CD14-positive monocyte (primary cell): ENCODE data around the gene FGD3. TPM values are rescaled to one million over a fixed set of nuclear protein-coding genes. Genes with fewer than 3 reads are reported as not detected.
"Not testable (repeated sequence)": the region's sequence is repeated elsewhere in the genome, so short reads cannot be mapped to it uniquely, and the experiment has no call there.

Source experiments
- DNase-seq, 3 donors: peaks; one replicate each; pipeline ENCODE4 v3.0.0-alpha.2; 2011 to 2022
- H2AFZ ChIP-seq: 2 replicates; pipeline ENCODE4 v1.6.0; 2012; ENCODE audit warnings: mild to moderate bottlenecking, low read depth, low read length, inconsistent platforms; ENCODE audit not compliant: insufficient read depth, poor library complexity, severe bottlenecking
- H3K27ac ChIP-seq, 2 donors: 1 replicate in 1 of 2; 2 replicates in 1 of 2; pipeline ENCODE4 v1.5.1; 2012 to 2013; ENCODE audit warnings: low read length in 2 of 2, control low read depth in 1 of 2, inconsistent platforms in 1 of 2, low read depth in 1 of 2, mild to moderate bottlenecking in 1 of 2
- H3K27me3 ChIP-seq, 2 donors: one replicate each; pipeline versions ENCODE4 v1.6.0 to v1.6.1; 2011 to 2013; ENCODE audit warnings: low read length in 2 of 2; ENCODE audit not compliant: control insufficient read depth in 2 of 2, insufficient read depth in 2 of 2
- H3K36me3 ChIP-seq, 2 donors: replicated peaks in 1 of 2; 1 replicate in 1 of 2; 2 replicates in 1 of 2; pipeline versions ENCODE4 v1.5.1 to v1.6.1; 2012 to 2013; ENCODE audit warnings: low read length in 2 of 2, control low read depth in 1 of 2, inconsistent platforms in 1 of 2, mild to moderate bottlenecking in 1 of 2; ENCODE audit not compliant: insufficient read depth in 2 of 2, control insufficient read depth in 1 of 2
- H3K4me1 ChIP-seq, 2 donors: 1 replicate in 1 of 2; 2 replicates in 1 of 2; pipeline versions ENCODE4 v1.5.1 to v1.6.1; 2012 to 2013; ENCODE audit warnings: low read length in 2 of 2, control low read depth in 1 of 2, inconsistent platforms in 1 of 2, mild to moderate bottlenecking in 1 of 2, moderate library complexity in 1 of 2; ENCODE audit not compliant: insufficient read depth in 2 of 2, control insufficient read depth in 1 of 2
- H3K4me2 ChIP-seq: replicated peaks from 2 replicates; pipeline ENCODE3; 2012; ENCODE audit warnings: low read length, moderate library complexity, mild to moderate bottlenecking; ENCODE audit not compliant: poor library complexity, severe bottlenecking; ENCODE audit errors: extremely low read depth
- H3K4me3 ChIP-seq, 3 experiments: fragments of 200-600 bp in 1 of 3; sonication (generic) in 1 of 3; replicated peaks in 1 of 3; 1 replicate in 2 of 3; 2 replicates in 1 of 3; pipeline ENCODE4 v1.5.1; 2011 to 2013; ENCODE audit warnings: low read length in 3 of 3, mild to moderate bottlenecking in 3 of 3, control low read depth in 2 of 3, low read depth in 2 of 3, inconsistent platforms in 1 of 3, moderate library complexity in 1 of 3
- H3K79me2 ChIP-seq: 2 replicates; pipeline ENCODE4 v1.6.0; 2012; ENCODE audit warnings: mild to moderate bottlenecking, control low read depth, inconsistent platforms, low read length, moderate library complexity; ENCODE audit not compliant: insufficient read depth
- H3K9ac ChIP-seq: 2 replicates; pipeline ENCODE4 v1.6.0; 2017; ENCODE audit warnings: low read length, mild to moderate bottlenecking; ENCODE audit not compliant: insufficient read depth, poor library complexity, severe bottlenecking
- H3K9me3 ChIP-seq, 2 donors: replicated peaks in 1 of 2; 1 replicate in 1 of 2; 2 replicates in 1 of 2; pipeline versions ENCODE4 v1.5.1 to v1.6.1; 2012 to 2013; ENCODE audit warnings: low read length in 2 of 2, control low read depth in 1 of 2; ENCODE audit not compliant: control insufficient read depth in 1 of 2, insufficient read depth in 1 of 2
- H4K20me1 ChIP-seq: 2 replicates; pipeline ENCODE4 v1.6.0; 2012; ENCODE audit warnings: mild to moderate bottlenecking, low read length, control low read depth, moderate library complexity; ENCODE audit not compliant: insufficient read depth
- H3K27ac Mint-ChIP-seq, 7 donors: one replicate each; pipeline ENCODE4 v1.8.0; 2020; ENCODE audit warnings: mild to moderate bottlenecking in 7 of 7, mixed read lengths in 7 of 7, moderate library complexity in 6 of 7, inconsistent platforms in 2 of 7
- H3K27me3 Mint-ChIP-seq, 3 donors: one replicate each; pipeline ENCODE4 v1.8.0; 2021 to 2022; ENCODE audit warnings: low read depth in 3 of 3, mild to moderate bottlenecking in 3 of 3, mixed read lengths in 3 of 3, moderate library complexity in 3 of 3, inconsistent platforms in 1 of 3
- H3K36me3 Mint-ChIP-seq, 2 donors: one replicate each; pipeline ENCODE4 v1.8.0; 2020; ENCODE audit warnings: mixed read lengths in 2 of 2, inconsistent platforms in 1 of 2, mild to moderate bottlenecking in 1 of 2
- H3K4me1 Mint-ChIP-seq: one replicate; pipeline ENCODE4 v1.8.0; 2020; ENCODE audit warnings: mild to moderate bottlenecking, mixed read lengths
- H3K4me3 Mint-ChIP-seq, 2 donors: one replicate each; pipeline ENCODE4 v1.8.0; 2020; ENCODE audit warnings: mild to moderate bottlenecking in 2 of 2, mixed read lengths in 2 of 2, moderate library complexity in 1 of 2
- H3K9me3 Mint-ChIP-seq, 7 donors: one replicate each; pipeline ENCODE4 v1.8.0; 2020 to 2022; ENCODE audit warnings: mixed read lengths in 7 of 7, mild to moderate bottlenecking in 6 of 7, moderate library complexity in 6 of 7, inconsistent platforms in 2 of 7
- WGBS: methylation state at CpG from one replicate; pipeline ENCODE4 v1.1.5; 2013; ENCODE audit warnings: missing lambda C conversion rate; ENCODE audit not compliant: insufficient coverage; 5-methylcytosine and 5-hydroxymethylcytosine counted together
- intact Hi-C, 2 donors: fragments of 100-400 bp; cut with micrococcal nuclease; formaldehyde crosslinking; loops; one replicate each; pipeline versions ENCODE4 v1.15.0 to v1.15.1; 2023
- polyA plus RNA-seq, 3 donors: library from polyadenylated mRNA; depleted of rRNA in 1 of 3; unstranded in 2 of 3; stranded (reverse) in 1 of 3; fragments of 300-500 nt in 2 of 3; fragments of >200 nt in 1 of 3; fragmentation: Illumina TruSeq in 2 of 3; gene quantifications; 1 replicate in 2 of 3; 2 replicates in 1 of 3; pipeline ENCODE4 v1.2.3, GENCODE V29; 2012 to 2021
- TF ChIP-seq, protein P1 (sequence below): fragments of 200-600 bp; IDR thresholded peaks from one replicate; pipeline ENCODE4 v1.8.0; 2022; ENCODE audit warnings: antibody characterized with exemption, mild to moderate bottlenecking

The FGD3 gene
- polyA plus RNA-seq, 3 donors: 32.4 to 120 (median 56.2) TPM

DNA sequence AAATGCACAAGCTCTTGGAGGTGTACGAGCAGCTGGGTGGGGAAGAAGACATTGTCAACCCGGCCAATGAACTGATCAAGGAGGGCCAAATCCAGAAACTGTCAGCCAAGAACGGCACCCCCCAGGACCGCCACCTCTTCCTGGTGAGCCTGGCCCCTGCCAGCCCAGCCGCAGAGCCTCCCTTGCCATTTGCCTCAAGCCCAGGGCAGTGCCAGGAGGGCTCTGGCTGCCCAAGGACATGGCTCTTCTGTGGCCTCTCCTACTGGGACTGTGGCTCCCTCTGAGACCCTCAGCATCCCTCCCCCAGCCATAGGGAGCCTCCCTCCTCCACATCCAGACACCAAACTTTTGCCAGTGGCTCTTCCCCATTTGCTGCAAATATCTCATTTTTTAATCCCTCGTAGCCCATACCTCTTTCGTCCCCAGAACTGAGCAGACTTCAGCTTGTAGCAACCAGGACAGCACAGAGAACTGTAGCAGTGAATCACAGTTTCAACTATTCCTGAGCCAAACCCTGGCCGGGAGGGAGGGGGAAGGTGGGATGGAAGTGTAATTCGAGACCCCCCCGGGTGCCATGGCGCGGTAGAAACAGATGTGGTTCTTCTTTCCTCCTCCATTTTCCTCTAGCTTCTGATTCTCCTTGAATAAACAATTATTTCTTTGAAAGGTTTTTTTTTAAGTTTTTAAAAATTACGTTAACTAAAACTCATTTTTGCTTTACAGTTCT, 66.7 kb downstream of the FGD3 start:
- no peak overlapping the region for H3K4me3 Mint-ChIP-seq
- no peak for DNase-seq
- intact Hi-C loops: no loop called here

DNA sequence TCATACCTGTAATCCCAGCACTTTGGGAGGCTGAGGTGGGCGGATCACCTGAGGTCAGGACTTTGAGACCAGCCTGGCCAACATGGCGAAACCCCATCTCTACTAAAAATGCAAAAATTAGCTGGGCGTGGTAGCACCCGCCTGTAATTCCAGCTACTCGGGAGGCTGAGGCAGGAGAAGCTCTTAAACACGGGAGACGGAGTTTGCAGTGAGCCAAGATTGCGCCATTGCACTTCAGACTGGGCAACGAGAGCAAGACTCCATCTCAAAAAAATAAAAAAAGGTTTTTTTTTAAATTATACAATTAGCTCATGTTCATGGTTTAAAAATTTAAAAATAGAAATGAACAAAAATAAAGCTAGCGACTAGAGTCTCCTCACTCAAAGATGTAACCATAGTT, 67.9 kb downstream of the FGD3 start:
- H3K9me3 Mint-ChIP-seq, H3K9me3 ChIP-seq, H3K4me2 ChIP-seq, H3K4me1 Mint-ChIP-seq, H3K4me3 Mint-ChIP-seq, H3K9ac ChIP-seq, H3K27ac ChIP-seq, H3K27me3 Mint-ChIP-seq, H3K4me1 ChIP-seq, H2AFZ ChIP-seq, H3K4me3 ChIP-seq, intact Hi-C loops, H3K27me3 ChIP-seq, DNase-seq: not testable (repeated sequence)
- peaks cover 13% of the 10 kb centered on the region for H3K79me2 ChIP-seq
- peak overlapping the region in 2 of 7 donors; percentile 1 to 41 for H3K27ac Mint-ChIP-seq
- peaks cover 80 to 98% of the 10 kb centered on the region in 2 donors for H3K36me3 ChIP-seq
- peaks cover 93% of the 10 kb centered on the region for H4K20me1 ChIP-seq
- WGBS: 60% methylated on average over 1 of the region's 10 CpGs
- peaks cover 68 to 98% of the 10 kb centered on the region in 2 donors for H3K36me3 Mint-ChIP-seq

More for the DNA sequence above, 66.7 kb downstream of the FGD3 start:
- Histone ChIP-seq H3K9ac (no peak overlapping the region), H2AFZ (no peak overlapping the region), H3K4me3 (no peak overlapping the region), H4K20me1 (peaks cover 93% of the 10 kb centered on the region), H3K4me2 (no peak overlapping the region), H3K27ac (peak overlapping the region in 1 of 2 donors; percentile 39), H3K27me3 (no peaks in the 10 kb centered on the region), H3K36me3 (peaks cover 80 to 98% of the 10 kb centered on the region in 2 donors), H3K79me2 (peaks cover 20% of the 10 kb centered on the region), H3K9me3 (no peaks in the 10 kb centered on the region), H3K4me1 (no peaks in the 10 kb centered on the region)
- Mint-ChIP-seq H3K9me3 (peaks cover 0 to 2% (median 0%) of the 10 kb centered on the region in 7 donors), H3K27ac (peak overlapping the region in 4 of 7 donors; percentile 3 to 85 (median 72)), H3K4me1 (no peaks in the 10 kb centered on the region), H3K36me3 (peaks cover 69 to 98% of the 10 kb centered on the region in 2 donors), H3K27me3 (peaks cover 0 to 1% (median 1%) of the 10 kb centered on the region in 3 donors)
- TF ChIP-seq, protein P1, sequence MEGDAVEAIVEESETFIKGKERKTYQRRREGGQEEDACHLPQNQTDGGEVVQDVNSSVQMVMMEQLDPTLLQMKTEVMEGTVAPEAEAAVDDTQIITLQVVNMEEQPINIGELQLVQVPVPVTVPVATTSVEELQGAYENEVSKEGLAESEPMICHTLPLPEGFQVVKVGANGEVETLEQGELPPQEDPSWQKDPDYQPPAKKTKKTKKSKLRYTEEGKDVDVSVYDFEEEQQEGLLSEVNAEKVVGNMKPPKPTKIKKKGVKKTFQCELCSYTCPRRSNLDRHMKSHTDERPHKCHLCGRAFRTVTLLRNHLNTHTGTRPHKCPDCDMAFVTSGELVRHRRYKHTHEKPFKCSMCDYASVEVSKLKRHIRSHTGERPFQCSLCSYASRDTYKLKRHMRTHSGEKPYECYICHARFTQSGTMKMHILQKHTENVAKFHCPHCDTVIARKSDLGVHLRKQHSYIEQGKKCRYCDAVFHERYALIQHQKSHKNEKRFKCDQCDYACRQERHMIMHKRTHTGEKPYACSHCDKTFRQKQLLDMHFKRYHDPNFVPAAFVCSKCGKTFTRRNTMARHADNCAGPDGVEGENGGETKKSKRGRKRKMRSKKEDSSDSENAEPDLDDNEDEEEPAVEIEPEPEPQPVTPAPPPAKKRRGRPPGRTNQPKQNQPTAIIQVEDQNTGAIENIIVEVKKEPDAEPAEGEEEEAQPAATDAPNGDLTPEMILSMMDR: no peak
- WGBS: 100% methylated on average over 5 of the region's 13 CpGs
